NCI-H2081 (cell line): Measurements from ENCODE around the gene NUDT9.
"Not testable (repeated sequence)": the region's sequence is repeated elsewhere in the genome, so short reads cannot be mapped to it uniquely, and the experiment has no call there.

Experiments
- DNase-seq, 2 experiments: peaks; one replicate each; lab custom pipeline; 2025; lab: John Stamatoyannopoulos, UW

NUDT9 gene

DNA sequence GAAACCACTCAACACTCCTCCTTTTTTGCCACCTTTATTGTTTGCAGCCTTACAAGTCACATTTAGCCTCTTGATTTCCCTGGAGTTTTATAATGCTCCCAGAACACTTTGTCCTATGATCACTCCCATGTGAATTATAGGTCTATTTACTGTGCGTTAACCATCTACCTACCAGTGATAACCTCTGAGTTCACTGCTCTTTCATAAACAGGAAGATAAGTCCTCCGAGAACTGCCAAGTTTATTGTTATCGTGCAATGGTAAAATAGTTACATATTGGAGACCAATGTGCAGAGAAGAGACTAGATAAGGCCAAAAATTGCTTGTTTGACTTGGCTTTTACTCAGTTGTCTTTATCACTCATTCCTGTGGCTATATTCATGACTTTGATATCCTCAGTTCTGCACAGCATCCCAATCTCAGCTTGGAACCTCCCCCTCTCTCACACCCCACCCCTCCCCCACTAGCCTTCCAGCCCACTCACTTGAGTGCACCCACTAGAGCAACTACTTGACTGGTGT is 12.9 kb upstream of the NUDT9 start:
- DNase-seq: no peak

- DNase-seq: no peak
These were observed 12.2 kb upstream of the NUDT9 start for GRCh38 chr4:87410157-87410556.

GRCh38 chr4:87410679-87411078 is 11.7 kb upstream of the NUDT9 start:
- DNase-seq: no peak

GRCh38 chr4:87414816-87415215 is 7.6 kb upstream of the NUDT9 start:
- DNase-seq: no peak

GRCh38 chr4:87416965-87417364 is 5.4 kb upstream of the NUDT9 start:
- DNase-seq: no peak

DNA sequence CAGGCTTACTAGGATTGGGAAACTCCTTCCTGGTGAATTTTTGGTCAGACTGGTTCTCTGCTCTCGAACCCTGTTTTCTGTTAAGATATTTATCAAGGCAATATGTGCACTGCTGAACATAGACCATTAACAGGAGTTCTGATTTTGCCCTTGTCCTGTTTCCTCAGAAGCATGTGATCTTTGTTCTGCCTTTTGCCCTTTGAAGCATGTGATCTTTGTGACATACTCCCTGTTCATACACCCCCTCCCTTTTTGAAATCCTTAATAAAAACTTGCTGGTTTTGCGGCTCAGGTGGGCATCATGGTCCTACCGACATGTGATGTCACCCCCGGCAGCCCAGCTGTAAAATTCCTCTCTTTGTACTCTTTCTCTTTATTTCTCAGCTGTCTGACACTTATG is 4.0 kb upstream of the NUDT9 start:
- DNase-seq: not testable (repeated sequence)

DNA sequence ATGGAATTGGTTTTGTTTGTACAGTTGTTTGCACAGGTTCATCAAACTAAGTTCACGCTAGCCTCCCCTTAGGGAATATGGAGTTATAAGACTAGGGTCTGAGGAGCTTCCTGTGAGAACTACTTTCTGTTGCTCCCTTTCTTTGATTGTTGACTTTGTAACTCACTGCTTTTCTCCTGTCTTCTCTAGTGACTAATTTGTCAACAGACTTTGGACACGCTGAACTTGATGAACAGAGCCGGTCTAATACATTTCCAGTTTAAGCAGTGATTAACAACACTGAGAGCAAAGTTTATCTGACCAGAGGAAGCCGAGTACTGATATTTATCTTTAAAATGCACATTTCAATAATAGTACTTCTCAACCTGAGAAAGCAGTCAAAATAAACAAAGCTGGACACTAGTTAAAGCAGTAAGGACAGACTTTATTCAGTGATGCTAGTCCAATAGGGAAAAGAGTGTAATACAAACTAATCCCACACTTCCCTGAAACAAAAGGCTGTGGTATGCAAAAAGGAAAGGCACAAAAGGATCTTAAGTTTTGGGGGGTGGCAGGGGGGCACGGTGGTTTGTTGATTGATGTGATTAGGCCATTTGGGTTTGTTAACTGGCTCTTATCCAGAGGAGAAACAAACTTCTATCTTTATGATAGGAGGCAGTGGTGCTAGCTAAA is 2.7 kb upstream of the NUDT9 start:
- DNase-seq: peak in 1 of 2 experiments; percentile 46

GRCh38 chr4:87420276-87420830 is 2.0 kb upstream of the NUDT9 start:
- DNase-seq: no peak

GRCh38 chr4:87423317-87424098 is 1.1 kb downstream of the NUDT9 start:
- DNase-seq: peak; percentile 1 to 12

DNA sequence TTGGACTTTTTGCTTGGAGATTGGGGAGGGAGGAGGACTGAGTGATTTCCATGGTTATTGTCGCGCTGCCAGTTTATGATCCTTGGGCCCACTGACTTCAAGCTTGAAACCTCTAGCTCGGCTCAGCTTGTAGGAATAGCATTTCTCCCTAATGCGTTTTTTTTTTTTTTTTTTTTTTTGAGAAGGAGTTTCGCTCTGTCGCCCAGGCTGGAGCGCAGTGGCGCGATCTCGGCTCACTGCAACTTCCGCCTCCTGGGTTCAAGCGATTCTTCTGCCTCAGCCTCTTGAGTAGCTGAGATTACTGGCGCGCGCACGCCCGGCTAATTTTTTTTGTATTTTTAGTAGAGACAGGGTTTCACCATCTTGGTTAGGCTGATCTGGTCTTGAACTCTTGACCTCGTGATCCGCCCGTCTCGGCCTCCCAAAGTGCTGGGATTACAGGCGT is 1.7 kb downstream of the NUDT9 start:
- DNase-seq: not testable (repeated sequence)

GRCh38 chr4:87425711-87426110 is 3.3 kb downstream of the NUDT9 start:
- DNase-seq: no peak

DNA sequence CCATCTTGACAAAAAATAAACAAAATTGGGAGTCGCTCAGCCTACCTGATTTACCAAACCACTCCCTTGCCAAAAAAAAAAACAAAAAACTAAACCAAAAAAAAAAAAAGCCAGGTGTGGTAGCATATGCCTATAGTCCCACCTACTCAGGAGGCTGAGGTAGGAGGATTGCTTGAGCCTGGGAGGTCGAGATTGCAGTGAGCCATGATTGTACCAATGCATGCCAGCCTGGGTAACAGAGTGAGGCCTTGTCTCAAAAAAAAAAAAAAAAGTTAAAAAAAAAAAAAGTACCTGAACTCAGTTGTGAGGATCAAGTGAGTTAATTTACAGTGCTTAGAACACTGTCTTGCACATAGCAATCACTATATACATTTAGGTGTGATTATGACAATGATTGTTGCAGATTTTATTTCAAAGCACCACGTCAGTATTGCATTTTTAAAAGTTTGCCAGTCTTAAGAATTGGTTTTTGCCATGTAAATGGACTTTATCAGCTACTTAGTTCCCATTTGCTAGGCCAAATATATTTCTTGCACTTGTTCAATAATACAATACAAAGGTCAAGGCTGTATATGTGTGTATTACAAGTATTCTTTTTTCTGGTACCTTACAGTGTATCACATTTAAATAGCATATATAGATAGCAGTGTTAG is 4.6 kb downstream of the NUDT9 start:
- no peak for DNase-seq

- no peak for DNase-seq
These were observed 5.1 kb downstream of the NUDT9 start for GRCh38 chr4:87427518-87427868.

- no peak for DNase-seq
These were observed 6.6 kb downstream of the NUDT9 start for GRCh38 chr4:87428979-87429378.

GRCh38 chr4:87430038-87430437 is 7.7 kb downstream of the NUDT9 start:
- DNase-seq: no peak

DNA sequence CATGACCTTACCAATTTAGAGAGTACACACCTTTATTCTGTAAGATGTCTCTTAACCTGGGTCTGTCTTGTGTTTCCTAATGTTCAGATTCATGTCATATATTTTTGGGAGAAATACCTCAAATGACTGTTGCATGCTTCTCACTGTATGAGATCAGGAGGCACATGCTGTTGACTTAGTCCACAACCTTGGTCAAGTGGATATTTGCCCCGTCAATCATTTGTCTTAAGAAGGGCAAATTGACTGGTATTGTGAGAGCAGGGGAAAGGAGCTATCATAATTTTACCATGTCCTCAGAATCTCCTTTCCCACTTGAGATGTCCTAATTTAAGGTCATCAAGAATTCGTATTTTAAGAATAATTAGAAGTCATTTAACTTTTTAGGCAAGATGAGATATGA is 11.0 kb downstream of the NUDT9 start:
- no peak for DNase-seq

GRCh38 chr4:87442889-87443288 is 20.5 kb downstream of the NUDT9 start:
- DNase-seq: no peak

GRCh38 chr4:87444741-87445140 is 22.4 kb downstream of the NUDT9 start:
- no peak for DNase-seq

GRCh38 chr4:87445964-87446363 is 23.6 kb downstream of the NUDT9 start:
- DNase-seq: no peak

DNA sequence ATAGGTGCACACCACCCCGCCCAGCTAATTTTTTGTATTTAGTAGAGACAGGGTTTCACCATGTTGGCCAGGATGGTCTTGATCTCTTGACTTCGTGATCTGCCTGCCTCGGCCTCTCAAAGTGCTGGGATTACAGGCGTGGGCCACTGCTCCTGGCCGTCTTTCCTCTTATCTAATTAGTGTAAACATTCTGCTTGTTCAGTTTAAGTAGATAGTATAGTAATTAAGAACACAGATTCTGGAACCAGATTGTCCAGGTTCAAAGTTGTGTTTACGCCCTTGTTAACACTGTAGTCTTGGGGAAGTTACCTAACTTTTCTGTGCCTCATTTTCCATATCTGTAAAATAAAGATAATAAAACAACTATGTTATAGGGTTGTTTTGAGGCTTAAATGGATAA is 24.0 kb downstream of the NUDT9 start:
- DNase-seq: not testable (repeated sequence)

DNA sequence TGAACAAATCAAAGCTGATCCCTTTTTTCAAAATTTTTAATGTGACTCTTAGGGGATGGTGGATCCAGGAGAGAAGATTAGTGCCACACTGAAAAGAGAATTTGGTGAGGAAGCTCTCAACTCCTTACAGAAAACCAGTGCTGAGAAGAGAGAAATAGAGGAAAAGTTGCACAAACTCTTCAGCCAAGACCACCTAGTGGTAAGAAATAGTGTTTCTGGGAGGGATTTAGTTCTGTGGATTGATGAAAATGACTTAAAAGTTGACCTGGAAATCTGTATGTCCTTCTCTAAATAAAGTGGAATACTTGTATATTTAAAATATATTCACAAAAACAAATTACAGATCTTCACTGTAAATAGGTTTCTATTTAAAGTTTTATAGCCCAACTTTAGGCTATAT is 29.2 kb downstream of the NUDT9 start:
- DNase-seq: no peak

DNA sequence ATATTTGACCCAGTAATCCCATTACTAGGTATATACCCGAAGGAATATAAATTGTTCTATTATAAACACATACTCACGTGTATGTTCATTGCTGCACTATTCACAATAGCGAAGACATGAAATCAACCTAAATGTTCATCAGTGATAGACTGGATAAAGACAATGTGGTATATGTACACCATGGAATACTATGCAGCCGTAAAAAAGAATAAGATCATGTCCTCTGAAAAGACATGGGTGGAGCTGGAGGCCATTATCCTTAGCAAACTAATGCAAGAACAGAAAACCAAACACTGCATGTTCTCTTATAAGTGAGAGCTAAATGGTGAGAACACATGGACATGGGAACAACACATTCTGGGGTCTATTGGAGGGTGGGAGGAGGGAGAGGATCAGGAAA is 36.5 kb downstream of the NUDT9 start:
- DNase-seq: no peak

DNA sequence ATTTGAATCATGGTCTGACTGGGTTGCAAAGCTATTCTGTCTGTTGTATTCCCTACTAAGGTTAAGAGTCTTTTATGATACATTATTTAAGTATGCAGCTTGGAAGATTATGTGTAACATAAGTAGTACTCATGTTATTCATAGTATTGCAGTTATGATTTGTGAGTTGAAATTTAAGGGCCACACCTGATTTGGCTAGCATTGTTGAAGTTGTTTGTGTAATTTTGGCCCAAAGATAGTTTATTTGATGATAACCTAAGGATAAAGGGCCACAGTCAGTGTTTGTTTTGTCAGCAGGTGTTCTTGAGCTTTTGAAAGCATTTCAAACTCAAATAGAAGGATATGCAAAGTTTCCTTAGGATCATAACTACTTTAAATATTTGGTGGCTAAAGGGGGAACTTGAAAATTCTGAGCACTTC is 38.9 kb downstream of the NUDT9 start:
- DNase-seq: no peak
